Measurements from ENCODE around the gene NGF.

NGF gene

DNA sequence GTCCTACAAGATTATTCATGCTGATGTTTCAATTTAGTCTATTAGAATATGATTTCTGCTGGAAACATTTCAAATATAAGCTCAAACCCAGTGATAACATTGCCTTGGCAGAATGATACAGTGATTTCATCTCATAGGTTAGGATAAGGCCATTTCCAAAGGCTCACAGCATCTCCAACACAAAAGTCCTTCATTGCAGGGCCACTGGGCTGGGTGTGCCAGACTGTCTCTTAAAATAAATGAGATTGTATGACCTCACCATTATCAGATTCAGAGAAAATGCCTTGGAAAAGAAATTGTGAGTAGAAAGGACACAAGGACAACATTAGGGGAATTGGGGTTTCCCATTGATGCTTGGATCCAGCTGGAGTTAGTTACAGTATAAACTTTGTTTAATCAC lies 30.4 kb downstream of the NGF start:
- DNase-seq: no peak

DNA sequence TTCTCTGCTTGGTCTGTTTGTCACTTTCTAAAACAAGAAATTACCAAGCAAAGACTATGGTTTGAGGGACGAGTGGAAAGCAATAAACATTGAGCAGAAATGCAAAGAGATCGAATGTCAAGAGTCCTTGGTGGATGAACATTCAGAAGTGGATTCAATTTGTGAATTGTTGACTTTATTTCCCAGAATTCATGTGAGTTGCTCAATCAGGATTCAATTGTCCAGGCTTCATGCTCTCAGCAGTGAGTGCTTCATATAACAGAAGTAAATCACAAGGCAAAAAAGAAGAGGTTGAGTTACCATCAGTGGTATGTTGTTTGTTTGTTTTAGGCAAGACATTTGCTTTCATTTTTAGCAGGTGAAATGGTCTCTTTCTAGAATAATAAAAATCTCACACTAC lies 31.9 kb downstream of the NGF start:
- DNase-seq: no peak

DNA sequence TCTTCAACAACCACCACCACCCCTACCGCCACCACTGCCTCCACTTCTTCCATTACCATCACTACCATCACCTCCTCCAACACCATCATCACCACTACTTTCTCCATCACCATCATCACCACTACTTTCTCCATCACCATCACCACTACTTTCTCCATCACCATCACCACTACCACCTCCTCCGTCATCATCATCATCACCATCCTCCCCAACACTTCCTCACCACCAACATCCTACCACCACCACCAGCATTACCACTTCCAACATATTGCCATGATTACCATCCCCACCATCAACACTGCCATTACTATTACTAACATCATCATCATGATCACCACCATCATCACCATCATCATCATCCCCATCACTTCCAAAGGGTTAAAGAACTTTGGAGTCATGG lies 34.7 kb downstream of the NGF start:
- DNase-seq: no peak

DNA sequence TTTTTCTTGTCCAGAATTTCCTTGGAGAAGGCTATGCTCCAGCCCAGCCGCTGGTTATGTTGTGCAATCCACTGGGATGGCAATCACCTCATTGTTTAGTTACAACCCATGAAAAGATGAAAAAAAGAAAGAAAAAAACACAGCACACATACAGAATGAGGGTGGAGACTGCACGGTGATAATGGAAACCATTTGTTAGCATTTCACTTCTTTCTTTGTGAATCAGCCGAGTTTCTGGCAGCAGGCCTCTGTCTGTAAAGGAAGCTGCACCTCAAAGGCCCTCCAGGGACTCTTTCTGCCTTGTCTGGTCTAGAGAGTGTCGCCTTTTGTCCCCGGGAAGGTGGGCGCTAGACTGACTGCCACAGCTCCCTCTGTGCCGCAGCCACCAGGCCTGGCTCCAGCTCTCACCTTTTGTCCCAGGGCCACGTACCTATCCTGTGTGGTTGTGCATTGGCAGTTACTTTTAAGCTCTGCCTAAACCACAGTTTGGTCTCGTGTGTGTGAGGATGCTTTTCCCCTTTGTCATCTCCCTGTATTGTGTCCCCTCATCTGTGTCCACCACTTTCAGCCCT lies 35.6 kb downstream of the NGF start:
- DNase-seq: no peak

DNA sequence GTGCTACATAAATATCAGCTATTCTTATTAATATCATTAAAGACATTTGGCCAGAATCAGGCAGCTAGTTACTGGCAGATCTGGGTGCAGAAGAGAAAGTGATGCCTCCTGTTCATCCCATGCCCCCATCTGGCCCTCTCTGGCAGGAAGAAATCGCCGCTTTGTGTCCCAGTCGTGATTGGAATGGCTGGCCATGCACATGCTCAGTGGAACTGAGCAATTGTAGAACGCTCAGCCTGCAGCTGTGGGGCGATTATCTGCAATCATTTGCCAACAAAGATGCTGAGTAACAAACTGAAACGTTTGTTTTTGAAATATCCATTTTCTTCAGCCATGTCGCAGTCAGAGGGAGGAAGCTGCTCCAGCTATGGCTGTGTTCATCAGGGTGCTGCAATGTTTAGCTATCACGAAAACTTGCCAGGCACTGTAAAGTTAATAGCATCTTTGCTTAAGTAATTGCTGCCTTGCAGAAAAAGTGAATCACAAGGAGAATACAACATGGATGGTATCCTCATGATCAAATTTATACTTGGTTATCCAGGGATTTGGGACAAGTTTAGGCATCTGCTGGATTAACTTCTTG lies 36.5 kb downstream of the NGF start:
- no peak for DNase-seq

DNA sequence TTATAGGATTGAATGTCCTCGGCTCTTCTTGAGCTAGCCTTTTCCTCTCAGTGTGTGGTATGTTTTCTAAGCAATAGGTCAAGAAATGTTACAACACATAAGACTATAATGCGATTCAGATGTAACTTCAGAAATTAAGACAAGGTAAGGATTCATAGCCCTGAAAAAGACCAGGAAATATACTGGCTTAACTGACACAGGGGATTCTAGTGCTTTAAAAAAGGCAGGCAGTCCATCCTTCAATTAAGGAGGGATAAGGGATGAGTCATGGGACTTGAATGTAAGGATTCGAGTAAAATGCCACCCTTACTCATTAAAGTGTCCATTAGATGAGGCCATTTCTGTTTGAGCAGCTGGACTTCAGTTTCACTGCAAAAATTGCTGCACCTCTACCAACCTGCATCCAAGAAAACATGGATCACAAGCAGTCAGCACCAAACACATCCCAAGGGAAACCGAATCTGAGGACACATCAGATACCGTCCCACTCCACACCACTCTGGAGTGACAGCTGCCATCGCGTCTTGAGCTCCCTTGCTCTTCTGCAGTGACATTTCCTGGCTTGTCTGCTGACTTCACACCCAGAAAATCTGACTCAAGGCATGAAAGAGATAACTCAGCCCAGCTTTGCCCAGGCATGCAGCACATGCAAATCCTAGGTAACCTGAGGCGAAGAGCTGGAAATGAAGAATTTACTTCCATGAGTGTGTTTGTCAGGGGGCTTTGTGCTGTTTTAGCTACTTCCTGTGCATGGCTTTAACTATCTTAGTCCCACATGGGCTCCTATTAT lies 37.8 kb downstream of the NGF start:
- no peak for DNase-seq

DNA sequence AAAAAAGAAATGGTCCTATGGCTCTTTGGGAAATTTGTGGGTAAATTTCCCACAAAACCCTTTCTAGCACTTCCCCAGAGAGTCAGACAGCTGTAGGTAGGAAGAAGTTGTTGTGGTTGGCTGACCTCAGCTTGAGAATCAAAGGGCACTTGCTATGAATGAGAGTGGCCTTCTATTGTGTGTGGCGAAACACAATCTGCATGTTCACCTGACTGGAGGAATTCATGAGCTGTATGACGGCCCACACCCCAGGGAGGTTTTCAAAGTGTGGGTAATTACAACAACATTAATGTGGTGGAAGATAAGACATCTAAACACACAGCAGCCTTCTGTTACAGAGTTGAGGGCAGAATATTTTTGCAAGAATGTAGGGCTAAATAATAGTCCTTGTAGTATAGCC lies 38.8 kb downstream of the NGF start:
- DNase-seq: no peak

DNA sequence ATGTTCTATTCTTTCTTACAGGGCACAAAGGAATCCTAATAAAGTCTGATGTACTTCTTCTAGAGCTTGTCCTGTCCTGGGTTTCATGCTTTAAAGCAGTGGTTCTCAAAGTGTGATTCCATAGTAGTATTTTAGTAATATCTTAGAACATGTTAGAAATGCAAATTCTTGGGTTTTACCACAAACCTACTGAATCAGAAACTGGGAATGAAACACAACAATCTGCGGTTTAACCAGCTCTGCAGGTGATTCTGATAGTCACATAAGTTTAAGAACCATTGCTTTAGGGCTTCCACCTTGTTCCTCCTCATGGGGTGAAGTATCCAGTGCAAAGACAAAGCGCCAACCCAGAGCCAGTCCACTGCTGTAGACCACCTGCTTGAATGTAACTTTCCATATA lies 41.1 kb downstream of the NGF start:
- no peak for DNase-seq

DNA sequence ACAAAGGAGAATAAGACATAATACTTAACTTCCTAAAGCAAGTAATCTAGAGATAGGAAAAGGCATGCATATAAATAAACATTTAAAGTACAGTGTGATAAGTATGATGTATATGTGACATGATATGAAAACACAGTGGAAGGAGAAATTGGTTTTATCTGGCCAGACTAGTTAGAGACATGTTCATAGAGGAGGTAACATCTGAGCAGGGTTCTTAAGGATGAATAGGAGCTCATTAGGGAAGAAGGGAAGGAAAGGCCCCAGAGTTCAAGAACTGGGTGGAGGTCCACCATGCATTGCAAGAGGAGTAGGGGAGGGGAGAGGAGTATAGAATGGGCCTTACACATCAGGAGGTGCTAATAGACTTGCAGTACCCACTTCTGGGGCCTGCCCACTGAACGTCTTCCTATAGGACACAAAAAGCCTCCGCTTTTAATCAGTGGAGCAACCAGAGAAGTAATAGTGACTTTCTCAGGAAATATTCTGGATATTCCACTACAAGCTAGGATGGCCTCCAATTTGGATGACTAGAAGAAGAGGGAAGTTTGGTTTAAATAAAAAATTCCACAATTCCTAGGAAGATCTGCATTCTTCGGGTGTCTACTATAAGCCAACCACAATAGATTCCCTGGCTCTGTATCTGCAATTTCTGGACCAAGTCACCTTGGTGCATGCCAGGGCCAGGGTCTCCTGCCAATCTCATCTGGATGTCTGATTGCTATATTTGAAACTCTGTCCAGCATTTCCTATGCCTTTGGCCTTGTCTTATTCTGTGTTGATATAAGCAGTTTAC lies 41.9 kb downstream of the NGF start:
- DNase-seq: no peak

DNA sequence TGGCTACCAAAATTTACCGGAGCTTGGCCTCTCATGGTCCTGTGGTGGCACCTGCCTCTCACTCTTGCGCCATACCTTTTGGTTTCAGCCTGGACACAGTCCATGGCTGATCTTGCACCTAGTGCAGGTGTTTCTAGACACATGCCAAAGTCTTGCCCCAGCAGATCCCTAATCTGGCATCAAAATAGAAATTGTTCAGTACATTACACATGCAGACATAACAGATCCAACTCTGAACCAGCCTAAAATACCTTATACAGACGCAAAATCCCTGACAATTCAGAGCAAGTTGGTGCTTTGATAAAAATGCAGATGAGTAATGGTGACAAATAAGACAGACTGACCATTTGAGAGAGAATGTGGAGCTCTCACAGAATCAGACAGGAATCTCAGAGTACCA lies 44.1 kb downstream of the NGF start:
- DNase-seq: no peak

DNA sequence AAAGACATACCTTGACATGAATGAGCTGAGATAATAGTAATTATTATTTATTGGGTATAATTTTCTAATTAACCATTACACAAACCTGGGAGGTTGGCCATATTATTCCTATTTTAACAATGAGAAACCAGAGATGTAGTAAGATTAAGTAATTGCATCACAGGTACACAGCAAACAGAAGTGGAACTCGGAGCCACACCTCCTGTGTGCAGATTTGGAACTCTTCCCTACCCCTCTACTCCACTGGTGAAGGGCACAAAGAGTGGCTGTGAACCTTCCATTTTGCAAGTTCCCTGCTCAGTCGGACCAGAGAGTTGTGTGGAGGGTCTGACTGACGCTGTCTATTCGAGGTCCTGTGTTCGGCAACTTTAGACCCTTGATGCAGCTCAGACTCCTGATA lies 45.0 kb downstream of the NGF start:
- no peak for DNase-seq

DNA sequence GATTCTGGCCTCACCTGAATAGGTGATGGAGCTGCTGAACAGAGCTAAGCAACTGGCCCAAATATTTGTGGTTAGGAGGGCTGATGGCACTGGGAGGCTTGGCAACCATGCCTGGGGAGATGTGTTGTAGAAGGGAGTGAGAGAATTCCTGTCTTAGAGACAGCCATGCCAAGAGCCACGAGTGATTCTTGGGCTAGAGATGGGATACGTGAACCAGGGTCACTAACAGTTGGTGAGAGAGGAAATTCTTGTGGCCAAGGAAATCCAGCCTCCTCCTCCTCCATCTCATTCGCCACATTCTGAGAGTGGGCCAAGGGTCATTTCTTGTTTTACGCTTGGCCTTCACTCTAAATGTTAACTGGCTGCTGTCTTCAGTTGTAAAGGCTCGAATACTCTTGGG lies 46.3 kb downstream of the NGF start:
- DNase-seq: no peak

DNA sequence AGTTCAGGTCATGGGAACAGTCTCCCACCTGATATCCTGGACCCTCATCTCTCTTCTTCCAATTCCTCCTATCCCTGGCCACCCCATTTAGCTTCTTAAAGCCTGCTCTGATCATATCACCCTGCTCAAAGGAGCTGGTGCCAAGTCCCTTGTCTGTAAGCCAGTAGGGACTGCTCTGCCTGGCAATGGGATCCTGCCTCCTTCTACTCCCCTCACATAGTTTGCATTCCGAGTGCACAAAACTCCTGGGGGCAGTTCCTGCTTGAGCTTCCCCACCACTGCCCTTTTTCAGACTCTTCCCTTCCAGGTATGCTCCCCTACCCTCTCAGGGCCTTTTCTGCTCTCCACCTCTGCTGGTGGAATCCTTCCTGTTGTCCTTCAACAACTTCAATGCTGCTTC lies 48.1 kb downstream of the NGF start:
- no peak for DNase-seq

DNA sequence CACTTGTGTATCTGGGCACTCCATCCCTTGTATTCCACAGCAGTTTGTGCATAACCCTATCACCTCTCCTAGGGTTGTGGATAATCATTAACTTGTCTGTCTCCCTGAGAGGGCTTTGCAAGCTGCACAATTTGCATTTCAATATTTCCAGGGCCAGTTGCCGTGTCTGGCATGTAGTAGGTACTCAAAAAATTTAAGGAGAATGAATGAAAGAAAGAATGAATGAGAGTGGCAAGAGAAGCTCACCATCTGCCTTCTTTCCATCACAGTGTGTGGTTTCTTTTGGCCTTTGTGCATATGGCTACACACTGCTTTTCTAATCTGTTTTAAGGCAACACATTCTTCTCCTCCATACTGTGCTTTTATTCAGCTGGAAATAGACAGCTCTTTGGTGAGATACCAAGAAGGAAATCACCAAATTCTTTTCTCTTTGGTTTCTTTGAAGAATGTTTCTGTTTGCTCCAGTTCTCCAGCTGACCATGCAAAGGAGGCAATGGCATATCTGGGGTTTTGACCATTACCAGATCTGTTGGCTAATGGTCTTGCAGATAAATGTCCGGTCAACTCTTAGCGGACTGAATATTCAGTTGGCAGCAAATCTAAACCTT lies 49.4 kb downstream of the NGF start:
- no peak for DNase-seq

DNA sequence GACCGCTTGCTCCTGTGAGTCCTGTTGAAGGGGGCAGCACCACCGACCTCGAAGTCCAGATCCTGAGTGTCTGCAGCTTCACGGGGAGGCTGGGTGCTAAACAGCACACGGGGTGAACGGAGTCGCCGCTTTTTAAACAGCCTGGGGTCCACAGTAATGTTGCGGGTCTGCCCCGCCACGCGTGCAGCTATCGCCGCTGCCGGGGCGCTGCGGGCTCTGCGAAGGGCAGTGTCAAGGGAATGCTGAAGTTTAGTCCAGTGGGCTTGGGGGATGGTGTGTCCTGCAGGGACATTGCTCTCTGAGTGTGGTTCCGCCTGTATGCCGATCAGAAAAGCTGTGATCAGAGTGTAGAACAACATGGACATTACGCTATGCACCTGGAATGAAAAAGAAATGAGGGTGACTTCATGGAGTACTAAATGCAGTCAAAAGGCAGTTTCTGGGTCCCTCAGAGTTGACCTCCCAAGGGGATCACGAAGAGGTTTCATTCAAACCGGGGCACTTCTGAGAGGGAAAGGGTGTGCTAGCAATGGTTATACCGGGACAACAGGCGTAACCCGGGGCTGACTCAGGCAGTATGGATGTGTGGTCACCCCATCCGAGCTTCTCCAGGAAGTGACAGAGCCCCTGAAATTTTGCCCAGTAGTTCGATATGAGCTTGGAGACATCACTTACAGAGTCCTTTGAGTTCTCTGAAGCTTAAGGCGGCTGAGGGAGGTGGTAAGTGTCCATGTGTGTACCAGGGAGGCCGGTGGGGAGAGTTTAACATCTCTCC lies 51.4 kb downstream of the NGF start:
- no peak for DNase-seq

DNA sequence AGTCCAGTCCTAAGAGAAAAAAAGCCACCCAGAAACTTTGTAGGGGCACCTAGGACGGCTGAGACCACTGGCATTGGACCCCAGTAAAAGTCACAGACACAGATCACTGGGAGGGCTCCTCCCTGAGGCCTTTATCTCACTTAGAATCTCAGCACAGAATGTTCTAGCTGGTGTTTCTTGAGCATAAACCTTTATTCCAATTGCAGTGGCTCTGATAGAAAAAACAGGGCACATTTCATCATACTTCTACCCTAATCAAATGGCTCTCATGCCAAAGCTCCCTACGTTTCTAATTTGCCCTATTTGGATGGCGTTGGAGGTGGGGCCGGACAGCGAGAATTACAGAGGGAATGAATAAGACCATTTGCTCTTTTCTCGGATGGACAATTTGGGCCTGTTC lies 53.8 kb downstream of the NGF start:
- no peak for DNase-seq

DNA sequence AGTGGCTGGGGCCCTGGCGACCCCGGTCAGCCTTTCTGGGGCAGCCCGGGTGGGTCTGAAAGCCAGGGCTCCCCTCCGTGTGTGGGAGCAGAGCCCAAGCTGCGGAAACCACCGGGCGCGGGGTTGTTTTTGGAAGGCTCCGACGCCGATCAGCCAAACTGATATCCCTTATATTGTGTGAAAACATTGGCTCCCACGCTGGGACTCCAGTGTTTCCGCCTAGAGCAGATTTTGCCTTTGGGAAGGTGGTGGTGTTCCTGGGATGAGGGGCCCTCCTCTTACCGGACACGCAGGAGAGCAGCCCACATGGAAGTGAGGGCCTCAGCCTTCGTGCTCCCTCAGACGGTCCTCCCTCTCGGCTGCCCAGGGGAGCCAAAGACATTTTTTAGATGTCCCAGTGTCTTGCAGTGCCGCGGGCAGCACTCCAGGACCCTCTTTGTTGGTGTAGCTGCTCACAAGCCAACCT lies 54.3 kb downstream of the NGF start:
- no peak for DNase-seq

DNA sequence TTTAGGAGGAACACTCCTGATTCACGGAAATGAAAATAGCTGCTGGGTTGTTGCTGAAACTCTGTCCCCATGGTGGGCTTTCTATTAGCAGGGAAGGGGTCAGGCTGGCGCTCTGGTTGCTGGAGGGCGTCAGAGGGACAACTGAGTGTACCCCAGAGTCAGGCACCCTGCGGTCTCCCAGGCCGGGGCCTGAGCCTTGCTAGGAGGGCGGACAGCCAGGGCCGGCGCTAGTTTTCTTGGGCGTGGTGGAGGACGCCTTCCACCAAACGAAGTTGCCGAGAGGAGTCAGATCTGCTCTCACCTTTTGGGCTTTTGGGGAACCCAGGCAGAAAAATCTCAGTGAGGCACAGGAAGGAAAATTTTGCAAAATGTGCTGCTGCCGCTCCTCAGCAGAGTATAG lies 54.8 kb downstream of the NGF start:
- no peak for DNase-seq

DNA sequence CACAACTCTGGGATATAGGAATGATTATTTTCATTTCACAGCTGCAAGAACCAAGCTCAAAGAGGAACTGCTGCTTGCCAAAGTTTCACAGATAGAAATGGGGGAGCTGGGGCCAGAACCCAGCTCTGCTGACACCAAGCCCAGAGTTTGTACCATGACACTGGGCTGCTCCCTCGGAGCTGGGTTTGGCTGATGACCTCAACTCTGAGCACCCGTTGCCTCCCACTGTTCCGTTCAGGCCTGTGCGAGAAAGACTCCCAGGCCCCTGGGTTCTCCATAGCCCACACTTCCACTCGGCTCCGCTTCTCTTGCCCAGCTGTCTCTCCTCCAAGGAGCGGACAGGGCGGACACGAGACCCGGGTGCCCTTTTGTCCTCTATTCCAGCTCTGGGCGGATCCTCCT lies 55.2 kb downstream of the NGF start:
- DNase-seq: no peak

DNA sequence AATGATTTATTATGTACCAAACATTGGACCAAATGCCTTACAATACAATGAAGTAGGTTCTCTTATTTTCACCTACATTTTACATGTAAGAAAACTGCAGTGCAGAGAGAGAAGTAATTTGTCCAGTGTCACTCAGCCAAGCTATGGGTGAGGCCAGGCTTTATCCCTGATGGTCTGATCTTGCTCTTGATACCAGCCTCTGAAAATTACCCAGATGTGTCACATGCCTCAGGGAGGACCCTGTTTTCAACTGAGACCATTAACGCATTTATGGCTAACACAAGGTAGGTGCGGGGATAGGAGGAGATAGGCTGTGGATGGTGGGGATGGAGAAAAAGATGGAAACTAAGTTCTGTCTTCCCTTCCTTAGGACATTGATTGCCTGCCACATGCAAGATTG lies 56.9 kb downstream of the NGF start:
- DNase-seq: no peak

DNA sequence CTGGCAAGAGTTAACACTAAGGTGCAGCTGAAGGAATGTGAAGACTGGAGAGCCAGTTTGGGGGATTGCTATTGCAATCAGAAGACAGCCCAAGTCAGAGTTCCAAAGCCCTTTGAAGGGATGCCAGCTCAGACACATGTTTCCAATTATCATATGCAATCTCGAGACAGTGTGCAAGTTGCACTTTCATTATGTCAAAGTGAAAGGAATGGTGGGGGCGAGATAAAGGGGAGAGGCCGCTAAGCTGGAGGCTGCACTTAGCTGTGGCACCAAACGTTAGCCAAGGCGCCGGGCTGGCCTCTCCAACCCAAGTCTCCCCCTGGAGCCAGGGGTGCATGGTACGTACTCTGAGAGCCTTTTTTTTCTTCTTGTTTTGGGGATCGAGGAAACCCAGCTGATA lies 58.0 kb downstream of the NGF start:
- no peak for DNase-seq

DNA sequence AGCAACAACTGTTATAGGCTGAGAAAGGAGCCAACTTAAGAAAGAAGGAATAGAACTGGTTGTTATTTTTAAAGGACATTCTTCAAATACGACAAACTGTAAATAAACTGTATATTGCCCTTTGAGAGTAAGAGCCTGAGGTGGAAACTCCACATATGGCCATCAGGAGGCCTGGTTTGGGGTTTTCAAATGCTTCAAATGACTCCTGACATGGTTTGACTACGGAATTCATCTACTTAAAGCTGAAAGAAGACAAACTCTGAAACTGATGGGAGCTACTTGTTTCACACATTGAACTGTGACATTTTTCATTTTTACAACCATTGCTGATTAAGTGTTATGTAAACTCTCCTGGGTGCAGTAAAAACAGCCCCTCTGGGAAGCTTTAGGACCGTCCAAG lies 59.8 kb downstream of the NGF start:
- DNase-seq: no peak

DNA sequence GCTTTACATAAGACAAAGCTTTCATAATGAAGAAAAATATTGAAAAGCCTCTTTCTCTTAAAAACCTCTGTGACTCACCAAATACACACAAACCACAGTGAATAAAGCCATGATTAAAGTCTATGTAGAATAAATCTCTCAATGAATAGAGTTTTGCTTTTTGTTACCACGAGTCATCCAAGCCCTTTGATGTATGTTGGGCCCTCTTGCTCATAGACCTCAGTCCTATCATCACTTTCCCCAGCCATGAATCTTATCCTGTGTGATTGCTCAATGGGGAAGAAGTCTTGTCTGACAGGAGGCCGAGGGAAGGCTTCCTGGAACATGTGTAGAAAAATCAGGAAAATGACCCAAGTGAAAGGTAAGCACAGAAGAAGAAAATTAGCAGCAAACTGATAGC lies 60.8 kb downstream of the NGF start:
- DNase-seq: no peak
